Tibial artery (tissue), 4 donors: ENCODE results near the gene FAM83F.

Experiments used
- DNase-seq, 2 donors: peaks; one replicate each; pipeline ENCODE4 v3.0.0-alpha.2; 2019
- H3K27ac ChIP-seq, 2 donors: fragments of 200-600 bp; sonication (generic) in 1 of 2; 1 replicate in 1 of 2; 2 replicates in 1 of 2; pipeline ENCODE4 v1.5.1; 2018 to 2019; ENCODE audit warnings: mild to moderate bottlenecking in 1 of 2
- H3K27me3 ChIP-seq, 2 donors: fragments of 200-600 bp; sonication (generic) in 1 of 2; one replicate each; pipeline versions ENCODE4 v1.5.1 to v1.6.0; 2016 to 2019
- H3K36me3 ChIP-seq, 3 donors: fragments of 200-600 bp; sonication (generic) in 2 of 3; one replicate each; pipeline ENCODE4 v1.5.1; 2016 to 2019; ENCODE audit warnings: mild to moderate bottlenecking in 2 of 3
- H3K4me1 ChIP-seq, 4 donors: fragments of 200-600 bp; sonication (generic) in 2 of 4; 1 replicate in 3 of 4; 2 replicates in 1 of 4; pipeline ENCODE4 v1.5.1; 2016 to 2019
- H3K4me3 ChIP-seq, 2 donors: fragments of 200-600 bp; sonication (generic) in 1 of 2; 1 replicate in 1 of 2; 2 replicates in 1 of 2; pipeline ENCODE4 v1.5.1; 2018 to 2019; ENCODE audit warnings: mild to moderate bottlenecking in 2 of 2
- H3K9me3 ChIP-seq, 3 donors: fragments of 200-600 bp; sonication (generic) in 1 of 3; one replicate each; pipeline ENCODE4 v1.5.1; 2016 to 2019
- intact Hi-C: fragments of 100-400 bp; cut with DNase I; formaldehyde crosslinking; loops from one replicate; pipeline ENCODE4 v1.15.0; 2023; ENCODE audit warnings: low total_unique reads
- TF ChIP-seq, protein P1 (sequence below), 2 experiments: fragments of 200-600 bp in 1 of 2; fragments of 450-650 bp in 1 of 2; IDR thresholded peaks; one replicate each; pipeline ENCODE4 v1.5.1; 2017 to 2019; ENCODE audit warnings: antibody characterized with exemption in 2 of 2, mild to moderate bottlenecking in 1 of 2, moderate library complexity in 1 of 2

Gene FAM83F

DNA sequence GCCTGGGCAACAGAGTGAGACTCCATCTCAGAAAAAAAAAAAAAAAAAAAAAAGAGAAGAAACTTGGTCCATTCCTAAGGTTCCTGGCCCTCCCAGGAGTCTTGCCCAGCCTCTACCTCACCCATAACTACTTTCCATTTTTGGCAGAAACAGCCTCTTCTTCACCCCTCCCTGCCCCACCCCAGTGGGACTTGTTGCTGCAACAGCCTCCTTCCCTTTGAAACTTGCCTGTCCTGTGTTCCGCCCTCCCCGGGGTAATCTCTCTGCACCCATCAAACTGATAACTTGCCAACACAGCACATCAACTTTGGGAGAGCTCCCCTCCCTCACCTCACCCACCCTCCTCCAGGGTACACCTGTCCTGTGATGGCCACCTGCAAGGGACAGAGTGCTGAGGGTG, 10.0 kb upstream of the FAM83F start:
- intact Hi-C loops, result no loop called here
- no peaks in the 10 kb centered on the region for H3K9me3 ChIP-seq
- H3K36me3 ChIP-seq, result no peaks in the 10 kb centered on the region
- H3K4me1 ChIP-seq, result no peaks in the 10 kb centered on the region
- no peak for DNase-seq
- no peak overlapping the region for H3K27ac ChIP-seq
- TF ChIP-seq, protein P1, sequence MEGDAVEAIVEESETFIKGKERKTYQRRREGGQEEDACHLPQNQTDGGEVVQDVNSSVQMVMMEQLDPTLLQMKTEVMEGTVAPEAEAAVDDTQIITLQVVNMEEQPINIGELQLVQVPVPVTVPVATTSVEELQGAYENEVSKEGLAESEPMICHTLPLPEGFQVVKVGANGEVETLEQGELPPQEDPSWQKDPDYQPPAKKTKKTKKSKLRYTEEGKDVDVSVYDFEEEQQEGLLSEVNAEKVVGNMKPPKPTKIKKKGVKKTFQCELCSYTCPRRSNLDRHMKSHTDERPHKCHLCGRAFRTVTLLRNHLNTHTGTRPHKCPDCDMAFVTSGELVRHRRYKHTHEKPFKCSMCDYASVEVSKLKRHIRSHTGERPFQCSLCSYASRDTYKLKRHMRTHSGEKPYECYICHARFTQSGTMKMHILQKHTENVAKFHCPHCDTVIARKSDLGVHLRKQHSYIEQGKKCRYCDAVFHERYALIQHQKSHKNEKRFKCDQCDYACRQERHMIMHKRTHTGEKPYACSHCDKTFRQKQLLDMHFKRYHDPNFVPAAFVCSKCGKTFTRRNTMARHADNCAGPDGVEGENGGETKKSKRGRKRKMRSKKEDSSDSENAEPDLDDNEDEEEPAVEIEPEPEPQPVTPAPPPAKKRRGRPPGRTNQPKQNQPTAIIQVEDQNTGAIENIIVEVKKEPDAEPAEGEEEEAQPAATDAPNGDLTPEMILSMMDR (IDR thresholded peaks at IDR 0.05), result no peak
- no peak overlapping the region for H3K4me3 ChIP-seq
- peaks cover 0 to 48% of the 10 kb centered on the region in 2 donors for H3K27me3 ChIP-seq

DNA sequence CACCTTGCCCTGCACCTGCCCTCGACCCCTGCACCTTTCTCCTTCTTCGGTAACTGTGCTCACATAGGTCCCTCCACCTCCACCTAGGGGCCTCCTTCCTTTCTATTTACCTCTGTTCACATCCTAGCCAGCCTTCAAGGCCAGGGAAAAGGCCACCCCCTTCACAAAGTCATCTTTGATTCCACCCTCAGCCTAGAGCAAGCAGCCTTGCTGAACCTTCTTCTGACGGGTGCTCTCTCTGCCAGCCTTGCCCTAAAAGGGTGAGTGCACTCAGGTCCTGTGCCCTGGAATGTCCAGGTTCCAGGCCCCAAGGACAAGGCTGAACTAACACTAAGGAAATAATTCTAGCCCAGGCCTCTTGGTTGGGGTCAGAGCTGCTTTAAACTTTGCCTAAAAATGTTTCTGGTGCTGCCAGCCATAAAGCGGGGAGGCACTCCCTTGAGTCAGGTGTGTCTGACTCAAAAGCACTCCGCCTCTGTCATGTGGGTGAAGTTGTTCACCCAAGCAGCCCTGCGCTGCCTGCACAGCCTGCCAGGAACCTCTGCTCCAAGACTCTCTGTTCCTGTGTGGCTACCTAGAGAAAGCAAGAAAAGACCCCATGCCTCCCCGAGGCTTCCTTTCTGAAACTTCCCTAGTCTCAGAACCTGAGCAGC, 9.2 kb upstream of the FAM83F start:
- Histone ChIP-seq H3K27me3 (peaks cover 0 to 40% of the 10 kb centered on the region in 2 donors), H3K36me3 (no peaks in the 10 kb centered on the region), H3K4me1 (no peaks in the 10 kb centered on the region), H3K27ac (no peak overlapping the region), H3K9me3 (no peaks in the 10 kb centered on the region), H3K4me3 (no peak overlapping the region)
- TF ChIP-seq, protein P1 (IDR thresholded peaks at IDR 0.05), result no peak
- DNase-seq, result no peak
- intact Hi-C loops, result no loop called here

DNA sequence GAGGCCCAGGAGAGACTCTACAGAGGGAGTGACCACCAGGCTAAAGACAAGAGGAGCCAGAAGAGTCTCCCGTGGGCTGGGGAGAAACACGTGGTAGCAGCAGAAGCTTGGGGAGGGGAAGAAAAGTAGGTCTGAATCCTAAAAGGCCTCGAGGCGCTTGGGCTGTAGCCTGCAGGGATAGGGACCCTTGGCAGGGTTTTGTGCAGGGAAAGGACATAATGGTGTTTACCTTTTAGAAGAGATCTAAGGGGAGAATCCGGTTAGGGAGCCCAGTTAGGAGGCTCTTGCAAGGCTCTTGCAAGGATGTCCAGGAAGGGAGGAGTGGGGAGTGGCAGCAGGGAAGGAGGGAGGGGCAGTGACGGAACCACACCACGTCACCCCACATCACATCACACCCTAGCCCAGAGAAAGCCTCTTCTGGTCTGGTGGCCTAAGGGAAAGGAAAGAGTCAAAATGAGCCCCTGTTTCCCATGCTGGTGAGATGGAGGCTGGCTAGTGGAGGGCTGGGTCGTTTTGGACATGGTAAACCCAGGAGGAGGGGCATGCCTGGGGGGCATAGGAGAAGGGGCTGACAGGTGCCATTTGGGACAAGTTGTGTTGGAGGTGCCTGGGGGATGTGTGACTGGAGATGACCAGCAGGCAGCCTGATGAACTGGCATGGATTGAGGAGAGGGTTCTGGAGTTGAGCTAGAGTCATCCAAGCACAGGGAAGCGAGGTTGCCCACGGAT, 6.2 kb upstream of the FAM83F start:
- H3K27ac ChIP-seq, result no peak overlapping the region

DNA sequence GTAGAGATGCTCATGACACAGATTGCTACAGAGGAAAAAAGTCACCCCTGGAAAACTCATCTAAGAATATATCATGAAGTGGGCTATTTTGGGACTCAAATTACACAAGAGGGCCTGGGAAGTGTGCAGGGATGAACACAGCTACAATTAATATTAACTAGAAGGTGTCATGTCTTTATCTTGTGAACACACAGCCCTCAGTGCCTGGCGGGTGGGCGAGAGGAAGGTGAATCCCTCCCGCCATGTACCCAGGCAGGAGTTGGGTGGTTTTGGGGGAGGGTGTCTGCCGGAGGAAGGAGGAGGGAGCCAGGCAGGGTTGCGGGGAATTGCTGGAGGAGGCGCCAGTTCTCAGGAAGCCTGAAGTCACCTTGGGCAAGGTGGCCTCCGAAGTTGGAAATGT, 5.1 kb upstream of the FAM83F start:
- Histone ChIP-seq H3K27ac (no peak overlapping the region), H3K4me3 (no peak overlapping the region), H3K9me3 (no peaks in the 10 kb centered on the region), H3K36me3 (no peaks in the 10 kb centered on the region), H3K27me3 (peaks cover 0 to 40% of the 10 kb centered on the region in 2 donors), H3K4me1 (peaks cover 0 to 5% (median 3%) of the 10 kb centered on the region in 4 donors)
- DNase-seq, result no peak
- TF ChIP-seq, protein P1 (IDR thresholded peaks at IDR 0.05), result no peak
- intact Hi-C loops, result no loop called here

More for the DNA sequence above, 6.2 kb upstream of the FAM83F start:
- H3K4me3 ChIP-seq, result no peak overlapping the region
- intact Hi-C loops, result no loop called here
- no peak for DNase-seq
- H3K27me3 ChIP-seq, result peaks cover 0 to 33% of the 10 kb centered on the region in 2 donors
- no peaks in the 10 kb centered on the region for H3K9me3 ChIP-seq
- H3K4me1 ChIP-seq, result no peaks in the 10 kb centered on the region
- TF ChIP-seq, protein P1 (IDR thresholded peaks at IDR 0.05), result no peak
- H3K36me3 ChIP-seq, result no peaks in the 10 kb centered on the region

DNA sequence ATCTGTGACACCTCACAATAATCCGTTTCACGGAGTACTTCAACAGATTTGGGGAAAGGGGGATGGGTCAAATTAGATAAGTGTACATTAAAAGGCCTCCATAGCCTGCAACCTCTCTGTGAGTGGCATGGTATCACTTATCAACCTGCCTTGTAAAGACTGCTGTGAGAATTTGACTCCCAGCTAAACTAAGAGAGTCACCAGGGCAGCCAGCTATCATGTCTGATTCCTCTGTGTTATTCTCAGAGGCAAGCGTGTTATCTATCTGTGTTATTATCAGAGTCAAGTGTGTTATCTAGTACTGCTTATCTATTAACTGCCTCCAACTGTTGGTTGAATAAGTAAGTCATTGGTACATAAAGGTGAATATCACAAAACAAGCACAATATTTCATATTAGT, 4.1 kb upstream of the FAM83F start:
- intact Hi-C loops, result no loop called here
- H3K27ac ChIP-seq, result no peak overlapping the region

More for the DNA sequence above, 4.1 kb upstream of the FAM83F start:
- peaks cover 0 to 12% (median 7%) of the 10 kb centered on the region in 4 donors for H3K4me1 ChIP-seq
- TF ChIP-seq, protein P1 (IDR thresholded peaks at IDR 0.05), result no peak
- H3K27me3 ChIP-seq, result peaks cover 0 to 41% of the 10 kb centered on the region in 2 donors
- H3K36me3 ChIP-seq, result no peaks in the 10 kb centered on the region
- H3K4me3 ChIP-seq, result no peak overlapping the region
- no peak for DNase-seq
- no peaks in the 10 kb centered on the region for H3K9me3 ChIP-seq
